NCI-H524 treated with DMSO at 0.1 percent for 48 hours (cell line): ENCODE measurements around the gene SHISAL1.

ENCODE experiments used
- DNase-seq: peaks from one replicate; lab custom pipeline; 2025; lab: John Stamatoyannopoulos, UW

The SHISAL1 gene

DNA sequence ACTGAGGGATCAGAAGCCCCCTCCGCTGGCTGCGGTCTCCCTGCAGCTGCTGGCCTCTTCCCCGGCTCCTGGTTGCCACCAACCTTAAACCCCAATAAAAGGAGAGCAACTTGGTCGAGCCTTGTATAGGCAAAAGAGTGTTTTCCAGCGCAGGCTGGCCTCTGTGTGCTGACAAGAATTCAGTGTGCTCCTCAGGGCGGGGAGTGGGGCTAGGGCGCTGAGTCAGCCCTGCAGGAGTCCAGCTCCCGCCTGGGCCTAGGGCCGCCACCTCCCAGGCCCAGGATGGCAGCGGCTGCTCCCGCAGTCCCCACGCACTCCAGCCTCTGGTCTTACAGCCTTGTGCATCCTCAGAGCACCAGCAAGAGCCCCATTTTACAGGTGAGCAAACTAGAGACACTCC lies at the start of gene SHISAL1:
TSS of gene SHISAL1 (minus strand) at position 186 of the 400 bp plus-strand sequence. CDS start 12,006 bp downstream, outside the sequence.
- DNase-seq, result no peak

DNA sequence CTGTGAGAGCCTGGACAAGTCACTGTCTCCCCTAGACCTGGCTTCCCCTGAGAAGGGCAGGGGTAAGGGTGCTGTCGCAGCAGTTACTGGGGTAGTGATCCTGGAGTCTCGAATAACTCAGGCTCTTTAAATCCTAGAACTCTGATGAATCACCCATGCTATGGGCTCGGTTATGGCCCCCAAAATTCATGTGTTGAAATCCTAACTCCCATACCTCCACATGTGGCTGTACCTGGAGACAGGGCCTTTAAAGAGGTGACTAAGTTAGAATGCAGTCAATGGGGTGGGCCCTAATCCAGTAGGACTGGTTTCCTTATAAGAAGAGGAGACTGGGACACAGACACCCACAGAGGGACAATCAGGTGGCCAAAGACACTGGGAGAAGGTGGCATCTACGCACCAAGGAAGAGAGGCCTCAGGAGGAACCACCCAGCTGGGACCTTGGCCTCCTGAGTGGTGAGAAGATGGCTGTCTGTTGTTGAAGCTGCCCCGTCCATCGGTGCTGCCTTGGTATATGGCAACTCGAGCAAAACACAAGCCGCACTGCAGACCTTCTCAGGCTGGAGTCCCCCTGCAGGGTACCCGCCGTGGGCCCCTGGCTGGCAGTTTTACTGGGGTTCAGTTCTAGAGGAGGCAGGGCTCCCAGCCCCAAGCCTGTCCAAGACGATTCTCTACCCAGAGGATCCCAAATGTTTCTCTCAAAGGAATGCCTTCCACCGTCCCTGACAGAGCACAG lies 48.8 kb upstream of the SHISAL1 start:
- no peak for DNase-seq

GRCh38 chr22:44360668-44361381 lies 48.1 kb upstream of the SHISAL1 start:
- no peak for DNase-seq

- DNase-seq, result no peak
Measured at GRCh38 chr22:44360306-44360667, 47.5 kb upstream of the SHISAL1 start.

GRCh38 chr22:44359496-44360110 lies 46.9 kb upstream of the SHISAL1 start:
- no peak for DNase-seq

GRCh38 chr22:44358709-44359440 lies 46.1 kb upstream of the SHISAL1 start:
- DNase-seq, result no peak

GRCh38 chr22:44357966-44358465 lies 45.3 kb upstream of the SHISAL1 start:
- DNase-seq, result peak; percentile 63

DNA sequence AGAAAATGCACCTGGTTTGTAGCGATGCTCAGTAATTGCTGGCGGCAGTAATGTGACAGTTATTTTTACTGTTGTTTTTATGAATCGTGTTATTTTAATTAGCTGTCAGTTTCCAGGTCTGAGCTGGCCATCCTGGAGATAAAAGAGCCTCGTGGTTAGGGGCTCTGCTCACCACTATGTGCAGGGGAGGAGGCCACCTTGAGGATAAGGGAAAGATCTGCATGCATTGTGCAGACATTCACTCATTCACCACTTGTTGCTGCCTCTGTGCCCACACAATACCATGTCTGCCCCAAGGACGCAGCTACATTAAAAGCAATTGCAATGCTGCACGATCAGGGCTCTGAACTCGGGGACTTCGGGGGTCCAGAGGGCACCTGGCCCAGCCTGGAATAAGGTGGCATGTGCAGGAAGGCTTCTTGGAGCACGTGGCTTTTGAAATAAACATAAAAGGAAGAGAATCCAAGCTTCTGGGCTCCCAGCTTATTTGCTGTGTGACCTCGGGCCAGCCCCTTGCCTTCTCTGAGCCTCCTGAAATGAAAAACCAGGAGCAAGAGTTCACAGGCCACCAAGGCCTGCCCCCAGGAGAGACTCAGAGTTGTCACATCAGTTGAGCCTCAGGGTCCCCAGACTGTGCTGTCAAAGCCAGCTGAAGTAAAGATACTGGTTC lies 44.7 kb upstream of the SHISAL1 start:
- DNase-seq, result no peak

GRCh38 chr22:44355716-44356070 lies 42.9 kb upstream of the SHISAL1 start:
- no peak for DNase-seq

DNA sequence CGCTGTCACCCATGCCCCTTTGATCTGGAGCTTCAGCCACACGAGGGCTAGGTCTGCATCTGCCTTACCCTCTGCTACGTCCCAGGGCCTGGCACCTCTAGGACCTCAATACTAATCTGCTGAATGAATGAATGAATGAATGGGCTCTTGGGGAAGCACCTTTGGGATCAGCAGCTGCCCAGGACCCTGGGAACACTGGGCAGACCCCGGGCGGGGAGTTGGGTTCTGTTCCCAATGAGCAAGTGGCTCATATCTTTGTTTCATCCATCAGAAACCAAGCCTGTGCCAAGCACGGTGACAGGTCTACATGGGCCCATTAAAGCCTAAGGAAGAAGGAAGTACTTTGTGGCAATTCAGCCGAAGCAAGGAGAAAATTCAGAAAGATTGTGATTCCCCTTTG lies 41.5 kb upstream of the SHISAL1 start:
- DNase-seq, result no peak

GRCh38 chr22:44353041-44353440 lies 40.3 kb upstream of the SHISAL1 start:
- DNase-seq, result no peak

DNA sequence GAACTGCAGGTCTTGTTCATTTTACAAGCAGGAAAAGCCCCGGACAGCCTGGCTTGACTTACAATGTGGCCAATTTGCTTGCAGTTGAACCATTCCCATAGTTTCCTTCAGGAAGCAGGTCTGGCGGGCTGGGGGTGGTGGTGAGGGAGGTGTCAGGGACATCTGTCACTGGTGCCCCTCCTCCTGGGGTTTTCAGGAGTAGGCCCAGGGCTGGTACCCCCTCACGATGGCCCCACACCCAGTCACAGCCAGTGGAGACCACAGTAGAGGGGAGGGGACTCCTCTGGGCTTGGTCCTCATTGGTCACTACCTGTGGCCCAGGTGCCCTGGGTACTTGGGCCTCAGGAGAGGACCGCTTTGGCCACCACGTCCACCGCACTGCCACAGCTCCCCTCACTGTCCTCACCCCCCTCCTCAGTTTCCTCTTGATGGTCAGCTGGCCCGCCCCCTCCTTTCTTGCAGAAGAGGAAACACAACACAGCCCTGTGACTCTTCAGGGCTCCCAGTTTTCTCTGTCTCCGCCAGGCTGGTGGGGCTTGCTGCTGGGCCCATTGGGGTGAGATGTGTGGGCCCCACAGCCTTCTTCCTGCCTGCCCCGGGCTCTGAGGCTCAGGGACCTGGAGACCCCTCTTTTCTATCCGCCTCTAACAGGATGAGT lies 39.8 kb upstream of the SHISAL1 start:
- DNase-seq, result no peak

DNA sequence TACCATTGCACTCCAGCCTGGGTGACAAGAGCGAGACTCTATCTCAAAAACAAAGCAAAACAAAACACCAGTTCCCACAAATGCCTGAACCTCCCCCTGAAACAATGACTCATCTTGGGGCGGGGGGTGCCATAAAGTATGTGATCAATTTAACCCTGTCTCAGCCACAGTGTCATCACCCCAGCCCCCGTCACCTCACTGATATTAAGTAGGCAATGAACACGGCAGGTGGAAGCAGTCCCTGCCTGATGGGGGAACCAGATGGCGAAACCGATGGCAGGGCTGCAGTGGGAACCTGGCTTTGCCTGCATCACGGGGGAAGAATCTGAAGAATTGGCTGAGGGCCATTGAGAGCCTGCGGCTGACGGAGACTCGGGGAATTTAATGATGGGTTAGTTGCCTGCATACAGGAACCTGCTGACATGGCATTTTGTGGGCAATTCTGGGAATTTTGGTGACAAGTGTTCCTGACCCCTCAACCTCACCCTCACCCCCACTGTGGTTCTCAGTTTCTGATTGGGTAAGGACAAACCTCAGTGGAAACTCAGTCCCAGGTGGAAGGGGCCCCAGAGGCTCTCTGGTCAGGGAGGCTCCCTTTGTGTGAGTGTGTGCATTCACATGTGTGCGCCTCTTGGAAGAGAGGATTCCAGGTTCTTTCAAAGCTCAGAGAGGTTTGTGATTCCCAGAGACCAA lies 39.1 kb upstream of the SHISAL1 start:
- peak; percentile 62 for DNase-seq

DNA sequence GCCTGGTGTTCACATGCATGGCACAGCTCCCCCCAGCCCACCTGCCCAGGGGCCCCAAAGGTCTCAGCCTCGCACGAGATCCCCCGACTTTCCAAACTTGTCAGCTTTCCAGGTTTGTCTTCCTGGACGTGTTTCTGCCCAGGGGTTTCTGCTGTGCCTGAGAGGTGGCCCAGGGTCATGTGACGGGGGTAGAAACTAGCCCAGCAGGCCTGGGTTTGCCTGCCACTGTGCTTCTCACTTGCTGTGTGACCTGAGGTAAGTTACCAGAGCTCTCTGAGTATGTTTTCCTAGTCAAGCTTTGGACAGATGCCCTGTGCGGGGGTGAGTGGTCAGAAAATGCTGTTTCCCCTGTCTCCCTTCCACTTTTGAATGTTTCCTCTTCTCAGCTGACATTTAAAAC lies 38.3 kb upstream of the SHISAL1 start:
- no peak for DNase-seq

- DNase-seq, result no peak
Measured at GRCh38 chr22:44349594-44349993, 36.8 kb upstream of the SHISAL1 start.

GRCh38 chr22:44348971-44349560 lies 36.3 kb upstream of the SHISAL1 start:
- DNase-seq, result no peak

DNA sequence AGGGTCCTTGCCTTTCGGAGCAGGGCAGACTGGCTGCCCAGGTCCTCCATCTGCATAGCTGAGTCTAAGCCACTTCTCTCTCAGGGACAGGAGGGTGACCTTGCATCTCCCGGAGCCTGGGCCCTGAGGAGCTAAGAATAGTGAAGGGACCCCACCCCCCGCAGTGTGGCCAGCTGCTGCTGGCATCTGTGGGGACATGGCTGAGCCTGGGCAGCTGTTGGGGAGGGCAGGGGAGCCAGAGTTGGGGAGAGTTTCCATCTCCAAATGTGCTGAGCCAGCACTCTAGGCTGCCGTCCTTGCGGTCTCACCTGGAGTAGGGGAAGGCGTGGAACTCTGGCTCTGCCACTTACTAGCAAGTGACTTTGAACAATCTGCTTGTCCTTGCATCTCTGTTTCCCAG lies 34.8 kb upstream of the SHISAL1 start:
- peak; percentile 69 for DNase-seq

GRCh38 chr22:44347080-44347479 lies 34.3 kb upstream of the SHISAL1 start:
- no peak for DNase-seq

DNA sequence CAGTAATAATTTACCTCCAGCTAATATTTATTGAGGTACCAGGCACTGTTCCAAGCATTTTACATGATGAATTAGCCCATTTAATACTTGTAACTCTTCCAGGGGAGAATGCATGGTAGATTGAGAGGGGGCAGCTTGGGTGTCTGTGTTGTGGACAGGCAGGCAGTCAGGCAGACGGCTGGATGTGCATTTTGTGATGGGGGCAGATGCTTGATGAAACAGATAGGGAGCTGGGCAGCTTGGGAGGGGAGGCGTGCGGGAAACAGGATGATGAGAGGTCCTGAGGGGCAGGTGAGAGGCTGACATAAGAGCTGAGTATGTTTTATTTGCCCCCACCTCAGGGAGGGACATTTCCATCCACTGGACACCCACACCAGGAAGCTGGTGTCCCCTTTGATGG lies 33.1 kb upstream of the SHISAL1 start:
- DNase-seq, result no peak

GRCh38 chr22:44344407-44344806 lies 31.7 kb upstream of the SHISAL1 start:
- DNase-seq, result peak; percentile 86
